ENCODE data around the gene ZC3H18. TPM values are rescaled to one million over a fixed set of nuclear protein-coding genes. Genes with fewer than 3 reads are reported as not detected.

ZC3H18 gene
- total RNA-seq, 1 experiment from 2014 or later, result 57.8 TPM

- TF ChIP-seq REST (IDR thresholded peaks at IDR 0.05; ENCODE audit: low read depth) (no peak), ATF3 (IDR thresholded peaks at IDR 0.05) (no peak)
Measured at GRCh38 chr16:88662843-88663606, 92.8 kb downstream of the ZC3H18 start, which contains the start of gene MVD (continued).

GRCh38 chr16:88665148-88665547 lies 94.9 kb downstream of the ZC3H18 start:
- no peaks in the 10 kb centered on the region for H3K36me3 ChIP-seq (ENCODE audit: control insufficient read depth in 1 of 2, insufficient read depth in 2 of 2, low read length in 2 of 2)
- H3K79me2 ChIP-seq (ENCODE audit: insufficient read depth, low read length), result peaks cover 27% of the 10 kb centered on the region
- intact Hi-C loops (cut with micrococcal nuclease), result no loop called here
- BruUV-seq (replicated peaks), result no TSS peak
- DNase-seq (ENCODE audit: low read depth, low spot score) (no peak), ATAC-seq (no peak)
- no peak overlapping the region for H3K4me3 ChIP-seq (replicated peaks in 1 of 2; ENCODE audit: low read depth in 1 of 2, low read length in 2 of 2)
- no peaks in the 10 kb centered on the region for H3K27me3 ChIP-seq (ENCODE audit: insufficient read depth, low read length)
- H3K4me2 ChIP-seq (ENCODE audit: low read length), result no peak overlapping the region
- no peaks in the 10 kb centered on the region for H4K20me1 ChIP-seq (ENCODE audit: insufficient read depth)
- H3K4me1 ChIP-seq (ENCODE audit: control insufficient read depth in 1 of 2, insufficient read depth in 2 of 2, low read length in 2 of 2), result peaks cover 4 to 21% of the 10 kb centered on the region in 2 experiments; a peak in 3 of 4 replicates
- no peaks in the 10 kb centered on the region for H3K9me2 ChIP-seq (ENCODE audit: insufficient read depth)
- H3K27ac ChIP-seq (ENCODE audit: low read depth, low read length), result no peak overlapping the region
- TF ChIP-seq SIN3A (IDR thresholded peaks at IDR 0.05; ENCODE audit: low read depth), result no peak
- no peak for TF ChIP-seq ZNF274 (IDR thresholded peaks at IDR 0.05; ENCODE audit: low read depth, low read length)
- no peak for TF ChIP-seq REST (IDR thresholded peaks at IDR 0.05; ENCODE audit: low read depth)
- no peak for TF ChIP-seq POLR2A (IDR thresholded peaks at IDR 0.05; ENCODE audit: borderline replicate concordance, extremely low read depth, insufficient read depth, insufficient read length)
- TF ChIP-seq CBX3 (IDR thresholded peaks at IDR 0.05; ENCODE audit: low read depth), result no peak
- no peak for TF ChIP-seq MAX (IDR thresholded peaks at IDR 0.05)
- no peak for TF ChIP-seq TCF7L2 (IDR thresholded peaks at IDR 0.05; ENCODE audit: borderline replicate concordance, extremely low read depth, insufficient read depth, insufficient read length)
- TF ChIP-seq ZBTB33 (IDR thresholded peaks at IDR 0.05; ENCODE audit: extremely low read depth, insufficient replicate concordance, low read length), result no peak
- no peak for TF ChIP-seq YY1 (IDR thresholded peaks at IDR 0.05; ENCODE audit: extremely low read depth, insufficient replicate concordance, low read depth, low read length)
- TF ChIP-seq ZFX (IDR thresholded peaks at IDR 0.05), result no peak
- TF ChIP-seq EZH2phosphoT487 (IDR thresholded peaks at IDR 0.05; ENCODE audit: borderline replicate concordance), result no peak
- CTCF ChIA-PET, result no interaction called here
- no peak overlapping the region for H3K9ac ChIP-seq (ENCODE audit: low read length)
- RAD21 ChIA-PET (ENCODE audit: low non-redundant PET in 1 of 2, low total read pairs in 2 of 2, uncharacterized antibody in 2 of 2, unreplicated experiment in 2 of 2), result no interaction called here
- no peaks in the 10 kb centered on the region for H3K9me3 ChIP-seq (ENCODE audit: control insufficient read depth in 1 of 2, insufficient read depth in 1 of 2, low read depth in 1 of 2, low read length in 2 of 2)
- POLR2A ChIA-PET, result no interaction called here
- no peak overlapping the region for H2AFZ ChIP-seq (ENCODE audit: low read depth, low read length, poor library complexity, severe bottlenecking)
